Inflammatory macrophage (primary cell): ENCODE data around the gene SLC8A1.

ENCODE experiments used
- DNase-seq, 2 donors: peaks; one replicate each; pipeline ENCODE4 v3.0.0-alpha.2; 2020 to 2022

The SLC8A1 gene

DNA sequence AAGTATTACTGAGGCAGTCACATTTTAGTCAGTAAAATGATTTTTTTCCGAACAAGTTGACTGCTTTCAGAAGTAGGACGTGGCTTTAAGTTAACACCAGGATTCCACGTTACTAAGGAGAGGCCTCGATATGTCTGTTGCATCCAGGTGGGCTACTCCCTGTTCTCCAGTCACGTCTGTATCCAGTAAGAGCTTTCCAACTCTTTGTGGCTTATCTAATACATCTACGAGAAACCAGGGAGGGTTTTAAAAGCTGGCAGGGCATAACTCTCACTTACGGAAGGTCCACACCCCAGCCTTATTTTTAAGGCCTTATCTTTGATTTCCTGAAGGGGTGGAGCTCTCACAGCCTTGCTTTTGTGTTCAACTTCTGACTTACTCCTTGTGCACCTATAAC is 99.2 kb downstream of the SLC8A1 start:
- DNase-seq, result no peak

DNA sequence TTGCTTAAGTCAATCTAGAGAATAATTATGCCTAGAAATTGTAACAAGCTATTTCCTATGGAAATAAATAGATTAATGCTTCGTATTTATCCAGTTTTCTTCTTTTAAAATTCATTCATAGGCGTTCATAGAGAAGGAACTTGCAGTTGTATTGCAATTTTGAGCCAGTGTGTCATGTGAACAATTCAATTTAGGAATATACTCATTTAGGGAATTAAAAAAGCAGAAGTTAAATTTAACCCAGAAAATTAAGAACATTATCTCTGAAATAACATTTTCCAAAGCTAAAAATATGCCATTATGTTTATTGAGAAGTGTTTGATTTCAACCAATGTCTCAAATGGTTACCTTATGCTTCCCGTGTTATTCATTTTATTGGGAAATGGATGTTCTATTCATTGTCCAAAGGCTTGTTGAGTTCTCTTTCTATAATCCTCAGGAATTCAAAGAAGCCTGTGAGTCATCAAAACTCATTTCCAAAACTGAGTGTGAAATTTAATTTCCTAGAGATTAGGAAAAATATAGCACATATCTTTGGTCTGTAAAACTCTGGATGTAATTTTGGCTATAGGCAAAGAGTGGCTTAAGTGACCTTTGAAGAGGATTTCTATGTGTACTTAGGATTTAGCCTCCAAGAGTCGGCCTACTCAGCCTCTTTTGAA is 99.7 kb downstream of the SLC8A1 start:
- peak; percentile 27 to 58 for DNase-seq

GRCh38 chr2:40348665-40349064 is 103.2 kb downstream of the SLC8A1 start:
- DNase-seq, result no peak

DNA sequence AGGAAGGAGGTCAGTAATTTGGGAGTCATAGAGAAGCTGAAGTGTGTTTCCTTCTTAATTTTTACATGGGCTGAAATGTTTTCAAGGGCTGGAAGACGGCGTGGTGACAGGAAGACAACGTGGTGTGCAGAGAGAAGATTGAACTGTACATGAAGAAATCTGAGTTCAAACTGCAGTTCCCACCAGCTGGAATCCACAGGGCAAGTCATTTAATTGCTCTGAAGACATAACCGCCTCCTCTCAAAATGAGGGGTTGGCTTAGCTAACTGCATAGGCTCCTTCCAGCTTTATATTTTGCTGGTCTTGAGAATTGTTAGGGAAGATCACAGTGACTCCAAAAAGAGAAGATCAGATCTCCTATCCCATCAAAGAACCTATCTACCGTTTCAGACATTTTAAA is 103.9 kb downstream of the SLC8A1 start:
- DNase-seq, result no peak

DNA sequence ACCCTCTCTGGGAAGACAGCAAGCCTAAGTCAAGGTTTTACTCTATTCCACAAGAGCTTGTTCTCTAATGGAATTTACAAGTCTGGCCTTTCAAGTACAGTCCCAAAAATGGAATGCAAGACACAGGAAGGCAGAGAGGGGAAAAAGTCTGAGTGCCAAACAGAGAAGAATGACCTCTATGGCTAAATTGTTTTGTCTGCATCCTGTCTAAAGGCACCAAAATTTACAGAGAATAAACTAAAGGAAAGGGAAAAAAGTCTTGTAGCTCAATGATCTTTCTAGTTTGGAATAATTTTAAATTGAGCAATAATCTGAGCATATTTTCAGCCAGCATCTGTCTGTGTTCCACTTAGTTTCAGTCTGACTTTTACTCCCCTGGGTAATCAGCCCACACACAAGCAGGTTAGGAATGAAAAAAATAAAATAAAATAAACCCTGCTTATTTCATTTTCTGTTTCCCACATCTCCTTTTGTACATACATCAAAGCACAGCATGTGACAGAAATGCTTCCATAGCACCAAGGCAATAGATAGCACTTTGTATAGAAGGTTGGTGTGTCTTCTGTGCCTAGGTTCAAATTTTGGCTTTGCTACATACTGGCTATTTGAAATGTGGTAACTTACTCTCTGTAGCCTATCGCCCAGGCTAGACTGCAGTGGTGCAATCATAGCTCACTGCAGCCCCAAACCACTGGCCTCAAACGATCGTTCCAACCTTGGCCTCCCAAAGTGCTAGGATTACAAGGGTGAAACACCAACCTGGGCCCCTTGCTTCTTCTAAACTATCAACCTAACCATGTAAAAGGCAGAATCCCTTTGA is 105.1 kb downstream of the SLC8A1 start:
- no peak for DNase-seq

GRCh38 chr2:40344364-40344763 is 107.5 kb downstream of the SLC8A1 start:
- DNase-seq, result no peak

DNA sequence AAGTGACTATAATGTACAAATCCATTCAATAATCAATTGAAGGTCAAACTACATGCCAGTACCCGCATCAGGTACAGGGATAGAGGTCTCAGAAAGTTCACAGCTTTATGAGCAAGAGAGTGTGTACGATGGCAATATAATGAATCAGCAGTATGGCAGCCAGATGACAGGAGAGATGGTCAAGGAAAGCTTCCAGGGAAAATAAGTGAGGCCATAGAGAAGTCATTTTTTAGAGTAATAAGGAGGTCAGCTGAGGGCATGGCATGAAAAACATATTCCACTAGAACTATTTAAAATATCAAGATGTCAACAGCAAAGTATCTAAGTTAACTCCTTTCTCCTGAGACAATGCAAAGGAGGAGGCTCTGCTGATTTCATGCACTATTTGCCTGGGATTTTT is 108.0 kb downstream of the SLC8A1 start:
- no peak for DNase-seq

GRCh38 chr2:40341198-40341597 is 110.7 kb downstream of the SLC8A1 start:
- no peak for DNase-seq

GRCh38 chr2:40339026-40339425 is 112.9 kb downstream of the SLC8A1 start:
- DNase-seq, result no peak

GRCh38 chr2:40332191-40332826 is 119.6 kb downstream of the SLC8A1 start:
- peak; percentile 86 to 88 for DNase-seq

- DNase-seq, result no peak
These were observed 121.8 kb downstream of the SLC8A1 start for GRCh38 chr2:40330096-40330495.

- no peak for DNase-seq
These were observed 122.2 kb downstream of the SLC8A1 start for GRCh38 chr2:40329739-40330030.

DNA sequence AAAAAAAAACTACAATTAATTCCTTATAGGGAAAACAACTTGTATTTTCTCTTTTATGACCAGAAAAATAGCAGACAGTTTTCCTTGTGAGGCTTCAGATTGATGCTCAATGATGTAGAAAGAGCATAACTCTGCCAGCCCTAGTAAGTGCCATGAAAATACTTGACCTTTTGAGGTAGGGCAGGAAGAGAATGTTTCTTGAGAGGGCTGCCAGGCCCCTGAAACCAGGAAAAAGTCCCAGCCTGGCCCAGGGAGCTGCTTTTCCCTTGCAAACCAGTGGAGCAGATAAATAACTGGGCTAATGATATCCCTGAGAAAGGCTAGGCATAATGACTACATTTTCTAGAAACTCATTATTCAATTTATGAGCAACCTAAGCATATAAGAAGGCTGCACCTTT is 126.8 kb downstream of the SLC8A1 start:
- no peak for DNase-seq

- no peak for DNase-seq
These were observed 127.2 kb downstream of the SLC8A1 start for GRCh38 chr2:40324656-40325055.

GRCh38 chr2:40321822-40322221 is 130.1 kb downstream of the SLC8A1 start:
- DNase-seq, result no peak

- no peak for DNase-seq
These were observed 130.8 kb downstream of the SLC8A1 start for GRCh38 chr2:40321016-40321623.

DNA sequence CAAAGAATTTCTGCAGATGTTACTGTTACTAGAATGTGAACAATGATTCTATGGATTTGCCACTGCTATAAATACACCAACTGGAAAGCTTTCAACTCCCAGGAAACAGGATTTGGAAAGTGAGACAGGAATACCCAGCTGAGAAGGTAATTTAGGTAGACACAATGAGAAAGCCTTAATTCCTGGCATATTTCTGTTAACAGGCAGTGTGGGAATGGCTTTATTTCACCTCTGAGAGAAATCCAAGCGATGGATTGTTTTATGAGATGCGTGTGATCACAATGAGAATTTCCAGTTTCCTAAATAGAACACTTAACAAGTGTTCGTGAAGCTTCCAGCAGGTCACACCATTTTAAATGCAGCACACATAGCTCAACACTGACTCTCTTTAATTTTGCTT is 133.0 kb downstream of the SLC8A1 start:
- DNase-seq, result no peak

GRCh38 chr2:40317761-40318160 is 134.1 kb downstream of the SLC8A1 start:
- DNase-seq, result no peak

DNA sequence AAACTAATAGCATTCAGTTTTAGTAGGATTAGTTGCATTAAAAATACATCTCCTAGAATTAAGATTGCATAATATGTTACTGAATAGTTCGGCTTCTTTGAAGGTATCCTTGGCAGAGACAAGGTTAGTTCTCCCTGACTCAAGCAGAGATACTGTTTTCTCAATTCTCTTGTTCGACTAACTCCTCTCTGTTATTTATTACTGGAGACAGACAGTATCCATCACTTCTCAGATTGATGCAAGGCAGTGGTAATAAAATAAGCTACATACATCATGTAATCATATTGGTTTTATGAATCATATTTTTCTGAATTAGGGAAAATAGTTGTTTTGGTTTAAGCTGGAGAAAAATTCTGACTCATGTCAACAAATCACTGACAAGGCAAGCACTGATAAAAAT is 134.8 kb downstream of the SLC8A1 start:
- DNase-seq, result no peak

GRCh38 chr2:40316620-40317019 is 135.3 kb downstream of the SLC8A1 start:
- no peak for DNase-seq

DNA sequence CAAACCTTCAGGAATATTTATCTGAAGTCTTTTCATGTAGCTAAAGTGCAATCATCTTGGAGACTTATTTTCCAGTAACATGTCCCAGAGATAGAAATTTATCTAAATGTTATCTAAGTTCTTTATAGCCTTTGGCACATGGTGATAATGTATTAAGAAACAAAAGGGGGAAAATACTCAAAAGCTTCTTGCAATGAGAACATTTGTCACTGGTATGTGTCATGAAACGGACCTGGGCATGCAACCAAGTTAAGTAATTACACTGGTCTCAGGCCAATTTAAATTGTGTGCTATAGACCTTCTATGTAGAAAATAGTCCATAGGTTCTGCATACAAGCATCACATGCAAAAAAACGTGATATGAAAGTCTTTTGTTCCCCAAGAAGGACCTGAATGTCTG is 136.2 kb downstream of the SLC8A1 start:
- DNase-seq, result no peak

DNA sequence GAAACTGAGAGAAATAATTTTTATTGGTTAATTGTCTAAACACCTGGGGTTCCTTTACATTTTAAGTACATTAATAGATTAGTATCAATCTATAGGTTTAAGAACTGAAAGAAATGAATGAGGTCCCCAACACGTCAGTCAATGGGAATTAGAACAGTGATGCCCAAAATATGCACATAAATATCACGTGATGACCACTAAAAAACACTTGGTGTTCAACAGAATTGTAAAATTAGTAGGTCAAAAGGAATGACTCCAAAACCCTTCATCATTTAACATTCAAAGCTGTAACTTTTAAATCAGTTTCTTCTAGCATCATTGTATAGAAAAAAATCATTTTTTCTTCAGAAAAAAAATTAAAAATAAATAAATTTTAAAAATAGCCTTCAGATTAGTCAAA is 140.9 kb downstream of the SLC8A1 start:
- no peak for DNase-seq

DNA sequence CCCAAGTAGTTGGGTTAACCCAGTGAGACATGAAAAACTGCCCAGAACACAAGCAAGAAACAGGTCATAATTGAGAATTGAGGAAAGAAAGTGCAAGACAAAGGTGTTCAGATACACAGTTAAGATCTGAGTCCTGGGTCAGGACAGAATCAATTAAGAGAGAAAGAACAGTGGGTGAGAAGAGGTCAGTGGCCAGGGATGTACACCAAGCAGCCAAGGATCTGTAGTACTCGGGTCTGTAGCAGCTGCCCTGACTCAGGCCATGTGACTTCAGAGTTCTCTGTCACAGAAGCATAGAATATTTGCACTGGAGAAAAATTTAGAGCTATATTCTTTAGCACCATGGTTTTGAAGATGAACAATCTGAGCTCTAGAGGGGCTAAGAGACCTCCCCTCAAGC is 141.6 kb downstream of the SLC8A1 start:
- DNase-seq, result no peak

DNA sequence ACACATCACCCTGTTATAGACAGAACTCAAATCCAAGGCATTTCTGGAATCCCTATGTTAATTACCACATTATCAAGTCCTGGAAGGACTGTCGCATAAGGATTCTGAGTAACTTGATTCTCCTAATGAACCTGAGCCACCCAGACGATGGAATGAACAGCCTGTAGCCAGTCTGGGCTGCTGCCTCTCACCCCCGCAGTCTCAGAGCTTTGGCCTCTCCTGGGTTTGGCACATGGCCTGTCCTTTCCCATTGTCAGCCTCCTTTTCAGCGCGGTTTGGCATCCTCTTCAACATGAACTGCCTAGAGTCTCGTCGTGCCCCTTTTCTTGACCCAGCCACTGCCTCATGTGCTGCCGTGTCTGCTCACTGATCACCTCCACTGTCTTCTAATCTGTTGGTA is 147.6 kb downstream of the SLC8A1 start:
- DNase-seq, result no peak
